Keratinocyte (primary cell): ENCODE results near the gene FGD2. TPM values are rescaled to one million over a fixed set of nuclear protein-coding genes. Genes with fewer than 3 reads are reported as not detected.

ENCODE experiments used
- DNase-seq: peaks from one replicate; pipeline ENCODE4 v3.0.0-alpha.2; 2011; ENCODE audit warnings: low read depth, missing footprints, low spot score
- FAIRE-seq: peaks from 2 replicates; lab custom pipeline; 2011; peaks lifted over from hg19 to GRCh38; lab: Jason Lieb, UNC
- H2AFZ ChIP-seq: 2 replicates; pipeline ENCODE4 v1.6.0; 2012; ENCODE audit warnings: low read length, control low read depth, inconsistent platforms; ENCODE audit not compliant: control insufficient read depth
- H3K27ac ChIP-seq: 2 replicates; pipeline ENCODE4 v1.5.1; 2011; ENCODE audit warnings: low read length; ENCODE audit not compliant: control insufficient read depth, insufficient read depth
- H3K27me3 ChIP-seq: 3 replicates; pipeline ENCODE4 v1.6.0; 2011; ENCODE audit warnings: low read length; ENCODE audit not compliant: control insufficient read depth, insufficient read depth; ENCODE audit errors: extremely low read depth
- H3K36me3 ChIP-seq, 2 experiments: 2 replicates in 1 of 2; 3 replicates in 1 of 2; pipeline ENCODE4 v1.5.1; 2011; ENCODE audit warnings: low read length in 2 of 2, mild to moderate bottlenecking in 1 of 2; ENCODE audit not compliant: control insufficient read depth in 2 of 2, insufficient read depth in 2 of 2; ENCODE audit errors: extremely low read depth in 1 of 2
- H3K4me1 ChIP-seq: 3 replicates; pipeline ENCODE4 v1.5.1; 2011; ENCODE audit warnings: low read length; ENCODE audit not compliant: control insufficient read depth, insufficient read depth; ENCODE audit errors: extremely low read depth
- H3K4me2 ChIP-seq: 3 replicates; pipeline ENCODE4 v1.6.0; 2011; ENCODE audit warnings: low read depth, low read length; ENCODE audit not compliant: control insufficient read depth, insufficient read depth; ENCODE audit errors: extremely low read depth
- H3K4me3 ChIP-seq, 3 experiments: fragments of 200-600 bp in 1 of 3; sonication (generic) in 1 of 3; 2 replicates in 2 of 3; 3 replicates in 1 of 3; pipeline ENCODE4 v1.5.1; 2011 to 2016; ENCODE audit warnings: low read length in 3 of 3, mild to moderate bottlenecking in 3 of 3, control low read depth in 2 of 3, inconsistent platforms in 1 of 3, low read depth in 1 of 3, mixed read lengths in 1 of 3, mixed run types in 1 of 3, moderate library complexity in 1 of 3; ENCODE audit not compliant: control insufficient read depth in 2 of 3, insufficient read depth in 2 of 3; ENCODE audit errors: extremely low read depth in 1 of 3
- H3K79me2 ChIP-seq: 2 replicates; pipeline ENCODE4 v1.6.0; 2012; ENCODE audit warnings: low read length; ENCODE audit not compliant: control insufficient read depth, insufficient read depth
- H3K9ac ChIP-seq: 3 replicates; pipeline ENCODE4 v1.6.0; 2011; ENCODE audit warnings: low read length; ENCODE audit not compliant: control insufficient read depth, insufficient read depth; ENCODE audit errors: extremely low read depth
- H3K9me1 ChIP-seq: 3 replicates; pipeline ENCODE4 v1.6.0; 2011; ENCODE audit warnings: low read length; ENCODE audit not compliant: control insufficient read depth, insufficient read depth; ENCODE audit errors: extremely low read depth
- H3K9me3 ChIP-seq: 2 replicates; pipeline ENCODE4 v1.5.1; 2012; ENCODE audit warnings: low read depth, low read length; ENCODE audit not compliant: control insufficient read depth
- H4K20me1 ChIP-seq: 3 replicates; pipeline ENCODE4 v1.6.0; 2011; ENCODE audit warnings: low read length; ENCODE audit not compliant: control insufficient read depth, insufficient read depth; ENCODE audit errors: extremely low read depth
- EZH2 ChIP-seq: IDR thresholded peaks from one replicate; pipeline ENCODE4 v1.6.1; 2012; ENCODE audit warnings: inconsistent platforms, mild to moderate bottlenecking, low read length, moderate library complexity
- dilution Hi-C: fragments of 300-500 bp; cut with MboI; formaldehyde crosslinking; loops from one replicate; pipeline ENCODE4 v1.7.0; 2020; ENCODE audit warnings: low sequenced_read_pairs; ENCODE audit not compliant: extremely low pct_ligation_motif_present
- polyA plus RNA-seq, 5 experiments: library from polyadenylated mRNA; depleted of rRNA in 3 of 5; stranded (reverse) in 3 of 5; stranded (forward) in 1 of 5; unstranded in 1 of 5; fragments of >200 nt; gene quantifications; 1 replicate in 1 of 5; 2 replicates in 3 of 5; 3 replicates in 1 of 5; pipeline versions ENCODE4 v1.2.1 to v1.2.3, GENCODE V29; 2011 to 2012; ENCODE audit warnings: missing spikeins in 2 of 5, low read depth in 1 of 5, low replicate concordance in 1 of 5
- TF ChIP-seq, protein P1 (sequence below), 3 experiments: IDR thresholded peaks in 1 of 3; conservative IDR thresholded peaks in 1 of 3; optimal IDR thresholded peaks in 1 of 3; 2 replicates in 2 of 3; 3 replicates in 1 of 3; pipeline versions ENCODE3 to v1.5.1; 2011; ENCODE audit warnings: low read length in 3 of 3, mild to moderate bottlenecking in 3 of 3, moderate library complexity in 2 of 3, control low read depth in 1 of 3, inconsistent platforms in 1 of 3; ENCODE audit not compliant: insufficient read depth in 2 of 3; ENCODE audit errors: extremely low read depth in 1 of 3

Gene FGD2
- polyA plus RNA-seq, 1 donor (not counting 4 experiments of a cell fraction or from before 2014, with no cell fraction given): 0.03 TPM

DNA sequence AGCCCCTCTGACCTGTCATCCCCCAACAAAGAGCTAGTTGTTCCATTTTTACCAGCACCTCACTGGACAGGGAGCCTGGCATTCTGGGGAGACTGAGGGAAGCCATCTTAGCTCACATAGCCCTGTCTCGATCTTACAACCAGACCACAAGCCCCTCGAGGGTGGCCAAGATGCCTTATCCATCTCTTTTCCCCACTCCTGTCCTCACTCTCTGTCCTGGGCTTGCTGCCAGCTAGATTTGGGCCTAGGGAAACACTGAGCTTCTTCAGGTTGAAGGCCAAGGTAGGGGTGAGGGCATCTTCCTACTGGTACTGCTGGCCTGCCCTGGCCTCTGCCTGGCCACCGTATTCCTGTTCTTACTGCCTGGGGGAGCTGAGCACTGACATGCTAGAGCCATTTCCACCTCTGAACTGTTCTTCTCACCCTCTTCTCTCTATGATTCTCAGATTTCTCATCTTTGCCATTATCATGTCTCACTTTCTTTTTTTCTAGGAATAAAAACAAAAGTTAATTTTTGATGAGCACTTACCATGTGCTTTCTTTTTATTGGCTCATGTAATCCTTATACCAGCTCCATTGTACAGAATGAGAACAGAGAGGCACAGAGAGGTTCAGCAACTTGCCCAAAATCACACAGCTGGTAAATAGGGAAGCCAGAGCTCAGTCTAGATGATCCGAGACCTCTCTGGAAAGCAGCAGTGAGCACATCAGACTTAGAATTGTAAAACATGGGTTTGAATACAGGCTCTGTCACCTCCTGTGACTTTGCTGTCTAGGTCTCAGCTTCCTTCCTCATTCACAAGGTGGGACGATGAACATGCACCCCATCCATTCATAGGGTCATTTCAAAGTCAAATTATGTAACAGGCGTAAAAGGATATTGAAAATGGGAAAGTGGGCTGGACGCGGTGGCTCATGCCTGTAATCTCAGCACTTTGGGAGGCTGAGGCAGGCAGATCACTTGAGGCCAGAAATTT lies 28.7 kb downstream of the FGD2 start:
- Histone ChIP-seq H3K4me2 (no peak overlapping the region), H2AFZ (no peak overlapping the region), H3K79me2 (no peaks in the 10 kb centered on the region), H3K4me1 (peaks cover 5% of the 10 kb centered on the region), H3K27ac (no peak overlapping the region), H3K4me3 (no peak overlapping the region), H3K36me3 (no peaks in the 10 kb centered on the region), H3K9me3 (peaks cover 2% of the 10 kb centered on the region), H4K20me1 (no peaks in the 10 kb centered on the region), H3K9ac (no peak overlapping the region), H3K9me1 (no peaks in the 10 kb centered on the region), H3K27me3 (no peaks in the 10 kb centered on the region)
- TF ChIP-seq, protein P1, sequence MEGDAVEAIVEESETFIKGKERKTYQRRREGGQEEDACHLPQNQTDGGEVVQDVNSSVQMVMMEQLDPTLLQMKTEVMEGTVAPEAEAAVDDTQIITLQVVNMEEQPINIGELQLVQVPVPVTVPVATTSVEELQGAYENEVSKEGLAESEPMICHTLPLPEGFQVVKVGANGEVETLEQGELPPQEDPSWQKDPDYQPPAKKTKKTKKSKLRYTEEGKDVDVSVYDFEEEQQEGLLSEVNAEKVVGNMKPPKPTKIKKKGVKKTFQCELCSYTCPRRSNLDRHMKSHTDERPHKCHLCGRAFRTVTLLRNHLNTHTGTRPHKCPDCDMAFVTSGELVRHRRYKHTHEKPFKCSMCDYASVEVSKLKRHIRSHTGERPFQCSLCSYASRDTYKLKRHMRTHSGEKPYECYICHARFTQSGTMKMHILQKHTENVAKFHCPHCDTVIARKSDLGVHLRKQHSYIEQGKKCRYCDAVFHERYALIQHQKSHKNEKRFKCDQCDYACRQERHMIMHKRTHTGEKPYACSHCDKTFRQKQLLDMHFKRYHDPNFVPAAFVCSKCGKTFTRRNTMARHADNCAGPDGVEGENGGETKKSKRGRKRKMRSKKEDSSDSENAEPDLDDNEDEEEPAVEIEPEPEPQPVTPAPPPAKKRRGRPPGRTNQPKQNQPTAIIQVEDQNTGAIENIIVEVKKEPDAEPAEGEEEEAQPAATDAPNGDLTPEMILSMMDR (optimal IDR thresholded peaks at IDR 0.05 in 1 of 3, IDR thresholded peaks at IDR 0.05 in 1 of 3, conservative IDR thresholded peaks at IDR 0.05 in 1 of 3; ENCODE audit: extremely low read depth in 1 of 3, insufficient read depth in 2 of 3, low read length in 3 of 3): no peak
- TF ChIP-seq EZH2: no peak
- no peak for DNase-seq
- dilution Hi-C loops: no loop called here
- FAIRE-seq: no peak

DNA sequence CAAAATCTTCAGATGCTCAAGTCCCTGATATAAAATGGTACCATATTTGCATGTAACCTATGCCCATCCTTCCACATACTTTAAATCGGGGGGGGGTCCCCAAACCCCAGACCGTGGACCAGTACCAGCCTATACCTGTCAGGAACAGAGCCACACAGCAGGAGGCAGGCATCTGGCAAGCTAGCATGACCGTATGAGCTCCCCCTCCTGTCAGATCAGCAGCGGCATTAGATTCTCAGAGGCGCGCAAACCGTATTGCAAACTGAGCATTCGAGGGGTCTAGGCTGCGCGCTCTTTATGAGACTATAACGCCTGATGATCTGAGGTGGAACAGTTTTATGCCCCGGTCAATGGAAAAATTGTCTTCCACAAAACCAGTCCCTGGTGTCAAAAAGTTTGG lies 30.7 kb downstream of the FGD2 start:
- Histone ChIP-seq H3K79me2 (no peaks in the 10 kb centered on the region), H3K9me3 (no peaks in the 10 kb centered on the region), H2AFZ (no peak overlapping the region), H3K9ac (no peak overlapping the region), H3K4me1 (peaks cover 5% of the 10 kb centered on the region), H3K27me3 (no peaks in the 10 kb centered on the region), H3K4me3 (no peak overlapping the region), H3K27ac (no peak overlapping the region), H4K20me1 (no peaks in the 10 kb centered on the region), H3K4me2 (no peak overlapping the region), H3K9me1 (no peaks in the 10 kb centered on the region), H3K36me3 (no peaks in the 10 kb centered on the region)
- TF ChIP-seq, protein P1 (optimal IDR thresholded peaks at IDR 0.05 in 1 of 3, IDR thresholded peaks at IDR 0.05 in 1 of 3, conservative IDR thresholded peaks at IDR 0.05 in 1 of 3; ENCODE audit: extremely low read depth in 1 of 3, insufficient read depth in 2 of 3, low read length in 3 of 3): no peak
- TF ChIP-seq EZH2: no peak
- FAIRE-seq (no peak), DNase-seq (no peak)
- dilution Hi-C loops: no loop called here
